ENCODE measurements around the gene MRFAP1L1.
"Not testable (repeated sequence)": the region's sequence is repeated elsewhere in the genome, so short reads cannot be mapped to it uniquely, and the experiment has no call there.

Gene MRFAP1L1

DNA sequence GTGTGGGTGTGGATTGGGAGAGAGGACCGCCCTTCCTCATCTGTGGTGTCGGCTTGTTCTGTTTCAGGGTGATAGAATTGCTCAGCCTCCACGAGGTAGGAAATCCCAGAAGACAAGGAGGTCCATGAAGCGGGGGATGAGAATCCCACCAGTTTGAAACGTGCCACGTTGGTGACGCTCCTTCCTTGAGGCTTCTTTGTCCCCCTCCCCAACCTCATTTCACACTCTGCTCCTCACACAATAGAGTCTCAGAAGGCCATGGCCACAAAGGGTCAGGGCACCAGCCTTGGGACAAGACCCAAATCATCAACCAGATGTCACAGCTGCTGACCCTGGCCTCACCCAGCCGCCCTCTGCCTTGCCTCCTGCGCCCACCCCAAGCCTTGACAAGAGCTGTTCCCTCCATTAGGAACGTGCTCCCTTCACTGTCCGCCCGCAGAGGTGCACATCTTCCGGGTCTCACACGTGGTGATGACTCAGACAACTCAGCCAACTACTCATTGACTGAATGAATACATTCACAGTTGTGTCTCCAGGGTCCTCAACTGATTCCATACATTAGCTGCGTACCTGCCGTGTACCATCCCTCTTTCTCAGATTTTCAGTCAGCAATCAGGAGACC is 24.6 kb upstream of the MRFAP1L1 start:
- no peak for DNase-seq (ENCODE audit: low read depth)

DNA sequence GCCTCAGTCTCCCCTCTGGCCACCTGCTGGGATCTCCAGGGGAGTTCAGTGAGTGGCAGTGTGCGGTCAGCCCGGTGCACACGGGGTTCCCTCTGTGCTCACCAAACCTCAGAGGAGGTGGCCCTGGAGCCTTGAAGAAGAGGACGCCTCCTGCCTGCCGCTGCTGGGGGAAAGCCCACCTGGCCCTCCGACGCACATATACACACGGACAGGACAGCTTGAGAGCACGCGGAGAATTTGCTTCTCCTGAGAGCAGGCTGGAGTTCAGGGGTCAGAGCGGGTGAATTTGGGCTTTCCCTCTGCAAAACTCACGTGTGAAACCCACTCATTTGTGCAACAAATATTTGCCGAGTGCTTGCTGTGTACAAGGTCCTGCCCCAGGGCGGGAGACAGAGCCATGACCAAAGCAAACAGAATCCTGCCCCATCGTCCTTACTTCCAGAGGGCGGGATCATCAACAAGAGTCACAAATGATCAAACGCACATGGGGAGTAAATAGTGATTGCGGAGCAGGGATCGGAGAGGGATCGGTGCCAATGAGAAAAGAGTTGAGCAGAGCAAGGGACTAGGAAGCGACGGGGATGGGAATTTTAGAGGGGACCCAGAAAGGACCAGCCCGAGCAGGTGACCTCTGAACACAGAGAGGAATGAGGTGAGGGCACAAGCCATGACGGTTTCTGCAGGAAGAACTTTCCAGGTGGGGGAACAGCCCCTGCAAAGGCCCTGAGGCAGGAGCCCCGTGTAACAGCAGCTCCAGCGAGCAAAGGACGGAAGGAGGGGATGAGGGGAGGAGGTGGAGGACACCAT is 23.9 kb upstream of the MRFAP1L1 start:
- DNase-seq (ENCODE audit: low read depth) = no peak

DNA sequence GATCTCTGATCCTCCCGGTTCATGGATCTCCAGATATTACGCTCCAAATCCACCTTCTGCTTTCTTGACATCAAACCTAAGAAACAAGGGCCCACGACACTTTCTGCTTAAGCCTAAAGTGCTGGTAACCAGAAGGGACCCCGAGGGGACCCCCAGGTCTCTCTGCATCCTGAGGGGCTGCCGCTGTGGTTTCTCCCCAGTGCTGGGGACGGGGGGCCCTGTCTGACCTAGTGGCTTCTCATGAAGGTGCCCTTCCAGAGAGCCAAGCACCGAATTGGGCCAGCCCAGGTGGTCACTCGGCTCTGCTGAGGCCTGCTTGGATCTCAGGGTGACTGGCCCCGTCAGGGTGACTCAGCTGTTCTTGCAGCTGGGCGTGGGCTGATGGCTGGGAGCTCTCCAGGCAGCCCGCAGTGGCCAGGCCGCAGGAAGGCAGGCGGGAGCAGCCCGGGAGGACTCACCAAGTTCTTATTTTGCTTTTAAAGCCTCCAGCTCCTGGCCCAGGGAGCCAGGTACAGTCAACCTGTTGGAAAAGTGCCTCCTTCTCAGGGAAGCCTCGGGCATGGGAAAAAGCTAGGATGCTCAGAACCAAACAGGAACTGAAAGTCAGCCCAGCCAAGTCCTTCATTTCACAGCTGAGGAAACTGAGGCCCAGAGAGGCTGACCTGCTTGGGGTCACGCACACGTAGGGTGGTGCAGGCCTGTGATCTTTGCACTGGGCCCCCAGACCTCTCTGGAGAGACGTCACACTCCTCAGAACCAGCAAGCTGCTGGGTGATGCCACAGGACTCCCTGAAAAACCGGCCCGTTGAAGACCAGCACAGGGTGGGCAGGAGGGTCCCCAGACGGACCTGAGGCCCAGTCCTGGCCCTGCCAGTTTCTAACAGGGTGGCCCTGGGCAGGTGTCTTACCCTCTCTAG is 23.0 kb upstream of the MRFAP1L1 start:
- DNase-seq (ENCODE audit: low read depth) = no peak

DNA sequence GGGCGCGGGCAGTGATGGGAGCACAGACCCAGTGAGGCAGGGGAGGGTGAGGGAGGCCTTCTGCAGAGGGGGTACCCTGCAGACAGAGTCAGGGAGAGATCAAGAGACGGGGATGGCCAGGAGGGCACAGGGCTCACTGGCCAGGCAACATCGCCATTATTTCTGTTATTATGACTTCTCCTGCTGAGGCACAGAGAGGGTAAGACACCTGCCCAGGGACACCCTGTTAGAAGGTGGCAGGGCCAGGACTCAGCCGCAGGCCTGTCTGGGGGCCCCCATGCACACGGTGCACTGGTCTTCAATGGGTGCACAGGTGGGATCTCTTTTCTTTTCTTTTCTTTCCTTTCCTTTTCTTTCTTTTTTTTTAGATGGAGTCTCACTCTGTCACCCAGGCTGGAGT is 22.1 kb upstream of the MRFAP1L1 start:
- no peak for DNase-seq (ENCODE audit: low read depth)

DNA sequence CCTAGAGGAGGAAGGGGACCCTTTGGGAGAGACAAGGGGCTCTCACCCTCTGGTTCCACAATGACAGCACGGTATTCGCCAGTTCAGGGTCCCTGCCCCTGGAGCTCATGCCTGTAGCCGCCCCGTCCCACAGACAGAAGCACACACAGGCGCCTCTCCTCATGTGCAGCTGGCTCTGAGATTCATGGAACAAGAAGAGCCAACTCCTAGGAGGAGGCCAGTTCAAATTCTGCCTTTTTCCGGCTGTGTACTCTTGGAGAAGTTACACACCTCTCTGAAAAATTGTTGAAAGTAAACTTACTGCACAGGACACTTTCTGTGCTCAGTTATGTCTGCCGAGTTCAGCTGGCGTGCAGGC is 21.6 kb upstream of the MRFAP1L1 start:
- no peak for DNase-seq (ENCODE audit: low read depth)

DNA sequence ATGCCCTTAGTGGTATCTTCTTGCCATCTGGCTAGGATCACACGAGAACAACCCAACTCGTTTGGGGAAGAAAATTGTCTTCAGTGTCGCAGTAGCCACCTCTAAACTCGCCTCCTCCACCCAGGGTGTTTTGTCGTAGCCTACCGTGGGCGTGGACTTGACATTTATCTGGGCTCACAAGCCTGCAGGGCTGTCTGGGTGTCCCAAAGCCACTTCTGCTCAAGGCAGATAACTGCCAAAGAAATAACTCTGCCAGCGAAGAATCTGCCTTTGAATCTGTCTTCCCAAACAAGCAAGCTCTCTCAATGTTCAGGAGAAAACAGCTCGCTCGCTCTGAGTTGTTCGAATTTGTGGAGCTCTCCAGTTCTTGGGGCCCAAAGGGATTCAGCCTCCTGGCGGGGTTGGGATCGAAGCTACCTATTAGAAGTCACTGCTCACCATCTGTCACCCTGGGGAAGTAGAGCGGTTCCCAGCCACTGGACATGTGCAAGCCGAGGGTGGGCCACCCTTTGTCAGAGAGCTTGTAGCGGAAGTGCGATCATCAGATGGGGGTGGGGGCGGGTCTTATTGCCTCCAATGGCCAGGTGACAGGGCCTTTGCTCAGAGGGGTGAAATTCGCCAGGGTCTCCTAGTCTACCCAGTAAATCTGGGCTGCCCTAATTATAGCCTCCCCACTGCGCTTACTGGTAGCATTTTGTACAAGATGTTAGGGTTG is 21.1 kb upstream of the MRFAP1L1 start:
- no peak for DNase-seq (ENCODE audit: low read depth)

DNA sequence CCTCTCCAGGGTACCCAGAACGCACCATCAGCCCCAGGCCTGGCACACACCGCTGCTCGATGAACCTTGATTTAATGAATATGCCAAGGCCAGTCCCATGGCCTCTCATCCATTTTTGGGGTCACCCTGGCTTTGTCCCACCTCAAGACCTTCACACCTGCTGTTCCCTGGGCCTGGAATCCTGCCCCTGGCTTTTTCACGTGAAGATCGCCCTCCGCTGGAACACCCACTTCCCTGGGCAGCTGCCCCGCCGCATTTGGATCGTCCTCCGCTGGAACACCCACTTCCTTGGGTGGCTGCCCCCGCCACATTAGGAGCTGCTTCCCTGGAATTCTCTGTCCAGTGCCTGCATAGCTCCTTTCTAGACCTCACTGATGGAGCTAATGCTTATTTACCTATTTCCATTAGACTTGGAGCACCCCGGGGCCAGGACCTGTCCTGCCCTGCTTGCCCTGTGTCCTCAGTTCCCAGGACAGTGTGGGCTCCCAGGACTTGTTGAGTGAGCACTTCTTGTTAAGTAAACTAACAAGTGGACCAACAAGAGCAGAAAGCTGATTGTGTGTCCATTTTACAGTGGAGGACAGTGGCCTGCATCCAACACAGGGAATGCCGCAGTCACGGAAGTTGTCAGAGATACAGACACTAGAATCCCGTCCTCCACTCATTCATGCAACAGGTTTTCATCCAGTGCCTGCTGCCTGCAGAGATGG is 18.8 kb upstream of the MRFAP1L1 start:
- DNase-seq (ENCODE audit: low read depth) = no peak

DNA sequence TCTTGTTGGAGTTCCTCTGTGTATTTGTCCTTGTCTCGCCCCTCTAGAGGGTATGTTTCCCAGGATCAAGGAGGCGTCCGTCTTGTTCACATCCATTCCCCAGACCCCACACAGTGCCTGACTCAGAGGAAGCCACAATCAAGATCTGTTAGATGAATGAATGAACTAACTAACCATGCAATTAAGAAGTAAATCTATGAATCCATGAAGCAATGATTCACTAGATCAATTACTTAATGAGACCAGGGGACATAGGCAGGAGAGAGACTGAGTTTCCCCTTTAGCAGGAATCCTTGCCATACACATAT is 18.2 kb upstream of the MRFAP1L1 start:
- DNase-seq (ENCODE audit: low read depth) = no peak

DNA sequence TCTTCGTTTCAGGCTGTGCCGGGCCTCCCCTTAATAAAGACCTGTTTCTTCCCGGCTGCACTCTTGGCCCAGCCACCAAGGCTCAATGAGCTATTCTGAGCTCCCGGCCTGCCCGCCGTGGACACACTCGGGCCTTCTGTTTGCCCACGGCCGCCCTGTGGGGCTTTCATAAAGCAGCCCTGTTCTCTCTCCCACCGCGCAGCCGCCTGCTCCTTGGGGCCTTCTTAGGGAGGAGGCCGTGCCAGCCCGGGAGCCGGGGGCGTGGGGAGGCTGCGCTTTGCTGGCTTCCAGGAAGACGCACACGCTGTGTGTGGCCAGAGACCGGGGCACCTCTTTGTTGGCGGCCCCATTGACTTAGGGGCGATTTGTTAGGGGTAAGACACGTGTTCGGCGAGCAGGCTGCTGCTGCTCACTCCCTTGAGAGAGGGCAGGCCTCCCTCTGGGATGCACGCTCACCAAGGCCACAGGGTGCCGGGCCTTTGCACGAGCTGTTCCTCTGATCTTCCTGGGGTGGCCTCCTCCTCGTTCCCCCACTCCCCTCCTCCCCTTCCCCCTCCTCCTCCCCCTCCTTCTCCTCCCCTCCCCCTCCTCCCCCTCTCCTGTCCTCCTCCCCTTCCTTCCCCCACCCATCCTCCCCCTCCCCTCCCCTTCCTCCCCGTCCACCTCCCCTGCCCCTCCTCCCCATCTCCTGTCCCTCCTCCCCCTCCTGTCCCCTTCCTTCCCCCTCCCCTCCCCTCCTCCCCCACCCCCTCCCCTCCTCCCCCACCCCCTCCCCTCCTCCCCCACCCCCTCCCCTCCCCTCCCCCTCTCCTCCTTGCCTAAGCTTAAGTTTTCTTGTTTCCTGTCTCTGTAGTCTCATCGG is 17.6 kb upstream of the MRFAP1L1 start:
- no peak for DNase-seq (ENCODE audit: low read depth)

DNA sequence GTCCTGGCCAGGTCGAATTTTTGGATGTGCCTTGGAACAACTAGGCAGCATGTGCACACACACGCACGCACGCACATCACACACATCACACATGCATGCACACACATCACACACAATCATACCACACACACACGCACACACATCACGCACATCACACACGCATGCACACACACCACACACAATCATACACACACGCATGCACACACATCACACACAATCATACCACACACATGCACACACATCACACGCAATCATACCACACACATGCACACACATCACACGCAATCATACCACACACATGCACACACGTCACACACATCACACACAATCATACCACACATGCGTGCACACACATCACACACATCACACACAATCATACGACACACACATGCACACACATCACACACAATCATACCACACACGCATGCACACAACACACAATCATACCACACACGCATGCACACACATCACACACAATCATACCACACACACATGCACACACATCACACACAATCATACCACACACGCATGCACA is 15.8 kb upstream of the MRFAP1L1 start:
- DNase-seq (ENCODE audit: low read depth) = not testable (repeated sequence)

DNA sequence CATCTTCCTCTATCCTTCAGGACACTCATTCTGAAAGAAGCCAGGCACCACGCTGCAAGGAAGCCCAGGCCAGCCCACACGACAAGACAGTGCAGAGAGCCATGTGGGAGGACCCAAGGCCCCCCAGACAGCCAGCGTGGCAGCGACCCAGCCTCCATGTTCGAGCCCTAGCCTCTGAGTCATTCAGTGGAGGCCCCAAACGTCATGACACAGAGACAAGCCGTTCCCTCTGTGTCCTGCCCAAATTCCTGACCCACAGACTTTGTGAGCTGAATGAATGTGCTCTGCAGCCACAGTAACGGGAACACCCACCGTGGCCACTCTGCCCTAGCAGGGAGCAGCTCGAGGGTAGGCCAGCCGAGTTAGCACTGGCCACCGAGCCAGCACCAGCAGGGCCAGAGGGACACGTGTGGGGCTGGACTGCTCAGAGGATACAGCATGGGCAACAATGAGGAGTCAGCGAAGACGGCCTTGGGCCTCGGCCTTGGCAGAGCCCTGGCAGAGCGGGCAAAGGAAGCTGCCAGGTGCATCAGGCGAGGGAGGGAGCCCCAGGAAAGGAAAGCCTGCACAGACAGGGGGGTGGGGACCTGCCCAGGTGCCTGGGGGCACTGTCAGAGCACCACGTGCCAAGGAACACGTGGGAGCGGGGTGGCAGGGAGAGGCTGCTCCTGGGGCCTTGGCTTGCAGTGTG is 14.9 kb upstream of the MRFAP1L1 start:
- DNase-seq (ENCODE audit: low read depth) = no peak

DNA sequence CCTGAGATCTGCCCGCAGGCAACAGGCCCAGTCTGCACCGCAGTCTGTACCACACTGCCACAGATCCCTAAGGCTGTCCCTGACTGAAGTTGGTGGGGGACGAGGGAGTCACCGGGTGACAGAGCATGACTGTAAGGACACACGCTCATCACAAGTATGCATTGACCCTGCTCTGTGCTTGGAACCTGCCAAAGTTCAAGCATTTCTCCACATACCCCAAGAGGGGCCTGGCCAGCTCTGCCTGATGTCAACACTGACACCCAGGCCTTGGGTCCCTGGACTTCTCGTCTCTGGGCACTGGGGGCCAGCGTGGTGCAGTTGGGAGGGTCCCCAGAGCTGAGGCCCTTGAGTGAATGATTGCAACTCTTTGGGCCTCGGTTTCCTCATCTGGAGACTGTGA is 14.2 kb upstream of the MRFAP1L1 start:
- no peak for DNase-seq (ENCODE audit: low read depth)

DNA sequence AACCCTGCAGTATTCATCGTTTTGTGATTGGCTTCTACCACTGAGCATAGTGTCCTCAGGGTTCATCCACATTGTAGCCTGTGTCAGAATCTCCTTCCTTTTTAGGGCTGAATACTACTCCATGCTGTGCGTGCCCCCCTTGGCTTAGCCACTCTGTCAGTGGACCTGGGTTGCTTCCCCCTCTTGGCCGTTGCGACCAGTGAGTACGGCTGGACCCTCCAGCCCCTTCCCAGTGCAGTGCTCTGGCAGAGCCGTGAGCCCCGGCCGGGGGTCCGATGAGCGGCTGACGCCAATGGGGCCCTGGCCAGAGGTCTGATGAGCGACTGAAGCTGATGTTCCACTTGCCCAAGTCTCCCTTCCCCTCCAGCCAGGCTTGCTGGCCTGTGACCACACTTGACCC is 13.2 kb upstream of the MRFAP1L1 start:
- no peak for DNase-seq (ENCODE audit: low read depth)

DNA sequence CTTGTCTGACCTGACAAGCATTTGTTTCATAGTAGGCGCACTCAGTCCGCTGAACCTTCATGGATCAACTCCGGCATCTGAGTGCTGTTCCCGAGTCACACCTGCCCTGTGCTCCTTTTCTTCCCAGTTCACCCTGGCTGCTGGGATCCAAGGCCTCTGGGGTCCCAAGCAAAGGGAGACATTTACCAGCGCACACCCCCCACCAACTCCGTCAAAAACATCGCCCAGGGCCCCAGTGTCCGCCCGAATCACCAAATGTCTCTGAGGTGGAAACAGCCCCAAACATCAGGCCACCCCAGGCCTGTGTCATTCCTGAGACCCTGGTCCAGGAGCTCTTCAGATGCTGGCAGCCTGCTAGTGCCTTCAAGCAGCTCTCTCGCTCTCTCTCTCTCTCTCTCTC is 11.5 kb upstream of the MRFAP1L1 start:
- no peak for DNase-seq (ENCODE audit: low read depth)

DNA sequence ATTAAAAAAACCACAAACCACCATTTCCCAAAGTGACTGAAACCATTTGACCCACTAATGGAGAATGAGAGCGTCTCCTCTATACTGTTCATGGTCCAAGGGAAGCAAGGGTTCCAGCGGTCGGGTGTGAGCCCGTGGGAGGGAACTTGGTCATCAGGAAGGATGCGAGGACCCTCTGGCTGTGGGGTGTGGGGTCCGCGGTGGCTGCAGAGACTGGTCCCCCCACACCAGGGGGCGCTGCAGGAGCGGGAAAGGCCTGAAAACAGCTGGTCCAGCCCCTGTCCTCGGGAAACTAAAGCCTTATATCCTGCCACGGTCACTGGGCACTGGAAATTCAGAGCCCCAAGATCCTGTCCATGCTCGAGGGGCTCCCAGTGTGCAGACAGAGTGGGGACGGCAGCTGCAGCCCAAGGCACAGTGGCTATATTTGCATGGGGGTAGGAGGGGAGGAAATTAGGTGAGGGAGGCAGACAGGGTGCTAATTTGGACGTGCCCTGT is 10.6 kb upstream of the MRFAP1L1 start:
- peak; percentile 80 for DNase-seq (ENCODE audit: low read depth)

DNA sequence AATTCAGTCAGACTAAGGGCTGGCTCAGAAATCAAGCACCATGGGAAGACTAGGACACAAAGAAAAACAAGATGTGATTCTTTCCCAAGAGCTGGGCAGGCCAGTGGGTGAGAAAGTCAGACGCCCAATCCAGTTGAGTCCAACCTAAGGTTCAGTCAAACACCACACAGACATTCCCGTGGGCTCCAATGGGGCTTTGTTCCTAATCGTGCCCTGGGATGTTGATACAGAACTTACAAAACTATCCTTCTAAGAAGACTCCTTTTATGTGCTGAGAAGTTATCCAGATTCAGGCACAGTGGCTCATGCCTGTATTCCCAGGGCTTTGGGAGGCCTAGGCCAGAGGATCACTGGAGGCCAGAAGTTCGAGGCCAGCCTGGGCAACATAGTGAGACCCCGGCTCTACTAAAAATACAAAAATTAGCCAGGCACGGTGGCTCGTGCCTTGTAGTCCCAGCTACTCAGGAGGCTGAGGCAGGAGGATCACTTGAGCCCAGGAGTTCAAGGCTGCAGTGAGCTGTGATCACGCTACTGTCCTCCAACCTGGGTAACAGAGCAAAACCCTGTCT is 10.0 kb upstream of the MRFAP1L1 start:
- no peak for DNase-seq (ENCODE audit: low read depth)

DNA sequence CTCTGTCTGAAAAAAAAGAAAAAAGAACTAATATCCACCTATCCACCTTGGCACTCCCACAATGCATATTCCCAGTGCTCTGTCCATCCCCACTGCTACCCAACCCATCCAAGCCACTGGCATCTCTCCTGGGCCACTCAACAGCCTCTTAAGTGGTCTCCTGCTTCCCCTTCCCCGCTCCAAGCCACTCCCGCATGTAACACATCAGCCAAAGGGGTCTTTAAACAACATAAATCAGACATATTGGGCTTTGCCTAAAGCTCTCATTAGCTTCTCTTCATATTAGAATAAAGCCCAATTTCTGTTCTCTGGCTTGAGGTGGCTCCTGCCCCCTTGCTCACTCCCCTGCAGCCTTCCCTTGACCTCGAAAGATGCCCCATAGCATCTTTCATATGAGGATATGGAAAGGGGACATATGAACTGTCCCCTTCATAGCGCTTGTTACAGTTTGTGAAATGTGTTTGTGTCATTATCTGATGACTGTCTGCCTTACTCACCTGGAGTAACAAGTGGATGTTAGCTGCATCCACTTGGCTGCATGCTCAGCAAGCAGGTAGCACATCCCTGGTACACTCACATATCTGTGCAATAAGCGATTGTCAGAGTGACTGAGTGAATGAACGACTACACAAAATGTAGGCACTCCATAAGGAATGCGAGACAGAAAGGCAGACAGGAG is 9.4 kb upstream of the MRFAP1L1 start:
- no peak for DNase-seq (ENCODE audit: low read depth)

DNA sequence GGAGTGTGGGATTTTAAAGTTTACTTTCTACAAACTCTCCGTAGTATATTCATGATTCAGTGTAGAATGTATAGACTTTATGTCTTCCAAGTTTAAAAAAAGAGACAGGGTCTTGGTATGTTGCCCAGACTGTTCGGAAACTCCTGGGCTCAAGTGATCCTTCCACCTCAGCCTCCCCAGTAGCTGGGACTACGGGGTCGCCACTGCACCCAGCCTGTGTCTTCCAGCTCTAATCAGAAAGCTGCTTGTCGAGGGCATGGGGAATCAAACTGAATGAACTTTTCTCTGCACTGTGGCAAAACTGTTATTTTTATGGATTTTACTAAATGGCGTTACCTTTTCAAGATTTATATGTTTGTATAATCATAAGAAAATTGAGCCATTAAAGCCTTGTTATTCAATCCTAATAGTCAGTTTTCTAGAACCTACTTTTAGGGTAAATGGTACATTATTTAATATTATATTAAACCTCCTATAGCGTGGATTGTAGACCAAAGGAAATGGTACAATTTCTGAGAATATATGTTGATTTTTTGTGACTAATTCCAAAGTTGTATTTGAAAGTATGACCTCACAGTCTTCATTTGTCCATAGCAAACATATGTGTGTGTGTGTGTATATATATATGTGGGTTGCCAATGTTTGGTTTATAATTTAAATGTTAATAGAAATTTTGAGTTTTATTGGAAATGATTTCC is 7.4 kb upstream of the MRFAP1L1 start:
- no peak for DNase-seq (ENCODE audit: low read depth)
